RWPE1 (cell line): ENCODE results near the gene OR2V1.
"Not testable (repeated sequence)": the region's sequence is repeated elsewhere in the genome, so short reads cannot be mapped to it uniquely, and the experiment has no call there.

ENCODE experiments used
- CTCF ChIA-PET: fragments of 350-600 bp; sonication (Branson Sonifier 250); formaldehyde crosslinking; extraction: SDS; loops from one replicate; lab custom pipeline; 2021; lab: Yijun Ruan, JAX
- POLR2A ChIA-PET: fragments of 400-600 bp; formaldehyde crosslinking; extraction: SDS; loops from one replicate; lab custom pipeline; 2020; ENCODE audit warnings: antibody characterized with exemption; ENCODE audit not compliant: low non-redundant PET; lab: Yijun Ruan, JAX
- DNase-seq: peaks from one replicate; pipeline ENCODE4 v3.0.0; 2012; ENCODE audit warnings: low spot score
- H3K27ac ChIP-seq: fragments of 450-650 bp; 2 replicates; pipeline ENCODE4 v1.5.1; 2017
- CTCF ChIP-seq: fragments of 450-650 bp; conservative IDR thresholded peaks from 2 replicates; pipeline ENCODE4 v1.5.1; 2017; ENCODE audit warnings: low read depth, mild to moderate bottlenecking

OR2V1 gene

GRCh38 chr5:181170996-181171395 lies 40.0 kb upstream of the OR2V1 start:
- POLR2A ChIA-PET: no interaction called here
- TF ChIP-seq CTCF: no peak
- no peak for DNase-seq
- H3K27ac ChIP-seq: no peak overlapping the region
- CTCF ChIA-PET: interaction anchor here (0.8 to 1.1 kb wide), 3 partner anchors 12 to 53 kb away, joined by 3 to 5 read pairs (median 3); no protein-coding TSS in a partner anchor

GRCh38 chr5:181170237-181170825 lies 39.4 kb upstream of the OR2V1 start:
- ChIA-PET POLR2A (no interaction called here), CTCF (interaction anchor here (0.8 to 1.1 kb wide), 2 partner anchors 44 to 52 kb away, joined by 3 to 5 read pairs; no protein-coding TSS in a partner anchor)
- no peak overlapping the region for H3K27ac ChIP-seq
- TF ChIP-seq CTCF: no peak
- no peak for DNase-seq

- POLR2A ChIA-PET, DNase-seq, H3K27ac ChIP-seq: not testable (repeated sequence)
- CTCF ChIA-PET: interaction anchor here (0.5 to 1.1 kb wide), 2 partner anchors 11 to 51 kb away, joined by 3 read pairs; no protein-coding TSS in a partner anchor
These were observed 38.7 kb upstream of the OR2V1 start for GRCh38 chr5:181169459-181170236.

- no peak for TF ChIP-seq CTCF
- no peak overlapping the region for H3K27ac ChIP-seq
- no peak for DNase-seq
- ChIA-PET CTCF (interaction anchor here (0.5 to 1.2 kb wide), 7 partner anchors 10 to 447 kb away, joined by 3 to 7 read pairs (median 4); no protein-coding TSS in a partner anchor), POLR2A (no interaction called here)
These were observed 37.7 kb upstream of the OR2V1 start for GRCh38 chr5:181168595-181169118.

- no peak overlapping the region for H3K27ac ChIP-seq
- CTCF ChIA-PET: interaction anchor here (0.5 to 1.2 kb wide), 11 partner anchors 9 to 447 kb away, joined by 3 to 7 read pairs (median 3); no protein-coding TSS in a partner anchor
- peak; percentile 37 for TF ChIP-seq CTCF
- DNase-seq: no peak
- POLR2A ChIA-PET: interaction anchor here (0.5 kb wide), 1 partner anchor 88 kb away, joined by 4 read pairs; no protein-coding TSS in a partner anchor
These were observed 37.0 kb upstream of the OR2V1 start for GRCh38 chr5:181167814-181168488.

- no peak for TF ChIP-seq CTCF
- no peak for DNase-seq
- ChIA-PET POLR2A (no interaction called here), CTCF (interaction anchor here (0.6 to 1.1 kb wide), 6 partner anchors 10 to 330 kb away, joined by 3 to 4 read pairs (median 3); no protein-coding TSS in a partner anchor)
- H3K27ac ChIP-seq: no peak overlapping the region
These were observed 36.1 kb upstream of the OR2V1 start for GRCh38 chr5:181166812-181167733.
